ENCODE data around the gene VAPB.
A peak's percentile ranks its signal among the peaks of the same experiment; 100 is the strongest.

GRCh38 chr20:58416057-58416456 lies 27.0 kb downstream of the VAPB start:
- TF ChIP-seq ZNF184 (tag by site-specific recombination; IDR thresholded peaks at IDR 0.05): no peak
- TF ChIP-seq, protein P1, sequence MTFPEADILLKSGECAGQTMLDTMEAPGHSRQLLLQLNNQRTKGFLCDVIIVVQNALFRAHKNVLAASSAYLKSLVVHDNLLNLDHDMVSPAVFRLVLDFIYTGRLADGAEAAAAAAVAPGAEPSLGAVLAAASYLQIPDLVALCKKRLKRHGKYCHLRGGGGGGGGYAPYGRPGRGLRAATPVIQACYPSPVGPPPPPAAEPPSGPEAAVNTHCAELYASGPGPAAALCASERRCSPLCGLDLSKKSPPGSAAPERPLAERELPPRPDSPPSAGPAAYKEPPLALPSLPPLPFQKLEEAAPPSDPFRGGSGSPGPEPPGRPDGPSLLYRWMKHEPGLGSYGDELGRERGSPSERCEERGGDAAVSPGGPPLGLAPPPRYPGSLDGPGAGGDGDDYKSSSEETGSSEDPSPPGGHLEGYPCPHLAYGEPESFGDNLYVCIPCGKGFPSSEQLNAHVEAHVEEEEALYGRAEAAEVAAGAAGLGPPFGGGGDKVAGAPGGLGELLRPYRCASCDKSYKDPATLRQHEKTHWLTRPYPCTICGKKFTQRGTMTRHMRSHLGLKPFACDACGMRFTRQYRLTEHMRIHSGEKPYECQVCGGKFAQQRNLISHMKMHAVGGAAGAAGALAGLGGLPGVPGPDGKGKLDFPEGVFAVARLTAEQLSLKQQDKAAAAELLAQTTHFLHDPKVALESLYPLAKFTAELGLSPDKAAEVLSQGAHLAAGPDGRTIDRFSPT (tag by site-specific recombination; IDR thresholded peaks at IDR 0.05): no peak
- no peak for TF ChIP-seq CTCF (tag by site-specific recombination; IDR thresholded peaks at IDR 0.05)
- TF ChIP-seq ZBTB17 (tag by site-specific recombination; IDR thresholded peaks at IDR 0.05): no peak
- TF ChIP-seq SP2 (tag by site-specific recombination; IDR thresholded peaks at IDR 0.05): no peak
- TF ChIP-seq MZF1 (tag by site-specific recombination; IDR thresholded peaks at IDR 0.05; ENCODE audit: borderline replicate concordance): no peak
- TF ChIP-seq ATF2 (tag by site-specific recombination; IDR thresholded peaks at IDR 0.05; ENCODE audit: low read depth): 0 out of 2 replicates have a peak, but pooled peaks have one; percentile 4
- TF ChIP-seq ZSCAN23 (tag by site-specific recombination; IDR thresholded peaks at IDR 0.05): no peak
- TF ChIP-seq ZNF76 (tag by site-specific recombination; IDR thresholded peaks at IDR 0.05; ENCODE audit: borderline replicate concordance, low read depth): no peak
- TF ChIP-seq SP7 (tag by site-specific recombination; IDR thresholded peaks at IDR 0.05): no peak
- no peak for TF ChIP-seq ZNF639 (tag by site-specific recombination; IDR thresholded peaks at IDR 0.05)
- no peak for TF ChIP-seq ZNF423 (tag by site-specific recombination; IDR thresholded peaks at IDR 0.05)
- TF ChIP-seq GLI2 (tag by site-specific recombination; IDR thresholded peaks at IDR 0.05; ENCODE audit: borderline replicate concordance, low read depth): no peak
- TF ChIP-seq ZNF549 (tag by site-specific recombination; IDR thresholded peaks at IDR 0.05): no peak

Data from HEK293 (cell line).